ENCODE data around the gene SUSD1. TPM values are rescaled to one million over a fixed set of nuclear protein-coding genes. Genes with fewer than 3 reads are reported as not detected.

Gene SUSD1
- total RNA-seq, 4 donors from 2014 or later: 5.9 to 10.0 (median 7.4) TPM

DNA sequence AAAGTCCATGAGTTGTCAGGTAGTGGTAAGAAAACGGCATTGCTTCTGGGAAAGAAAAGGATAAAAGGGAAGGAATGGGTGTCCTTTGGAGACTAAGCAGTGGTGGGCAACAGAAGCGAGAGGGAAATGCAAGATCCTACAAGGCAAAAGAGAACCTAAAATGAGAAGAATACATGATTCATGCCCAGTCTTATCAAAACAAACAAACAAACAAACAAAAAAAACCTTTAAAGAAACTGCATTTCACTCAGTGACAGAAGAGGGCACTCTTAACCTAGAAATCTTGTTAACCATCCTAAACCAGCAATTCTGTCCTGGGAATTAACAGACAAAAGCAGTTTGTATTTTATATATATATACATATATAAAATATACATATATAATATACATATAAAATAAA is 88.5 kb downstream of the SUSD1 start:
- H3K27me3 ChIP-seq: no peaks in the 10 kb centered on the region
- TF ChIP-seq EP300 (IDR thresholded peaks at IDR 0.05): no peak
- TF ChIP-seq, protein P1, sequence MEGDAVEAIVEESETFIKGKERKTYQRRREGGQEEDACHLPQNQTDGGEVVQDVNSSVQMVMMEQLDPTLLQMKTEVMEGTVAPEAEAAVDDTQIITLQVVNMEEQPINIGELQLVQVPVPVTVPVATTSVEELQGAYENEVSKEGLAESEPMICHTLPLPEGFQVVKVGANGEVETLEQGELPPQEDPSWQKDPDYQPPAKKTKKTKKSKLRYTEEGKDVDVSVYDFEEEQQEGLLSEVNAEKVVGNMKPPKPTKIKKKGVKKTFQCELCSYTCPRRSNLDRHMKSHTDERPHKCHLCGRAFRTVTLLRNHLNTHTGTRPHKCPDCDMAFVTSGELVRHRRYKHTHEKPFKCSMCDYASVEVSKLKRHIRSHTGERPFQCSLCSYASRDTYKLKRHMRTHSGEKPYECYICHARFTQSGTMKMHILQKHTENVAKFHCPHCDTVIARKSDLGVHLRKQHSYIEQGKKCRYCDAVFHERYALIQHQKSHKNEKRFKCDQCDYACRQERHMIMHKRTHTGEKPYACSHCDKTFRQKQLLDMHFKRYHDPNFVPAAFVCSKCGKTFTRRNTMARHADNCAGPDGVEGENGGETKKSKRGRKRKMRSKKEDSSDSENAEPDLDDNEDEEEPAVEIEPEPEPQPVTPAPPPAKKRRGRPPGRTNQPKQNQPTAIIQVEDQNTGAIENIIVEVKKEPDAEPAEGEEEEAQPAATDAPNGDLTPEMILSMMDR (IDR thresholded peaks at IDR 0.05): peak in 1 of 4 experiments; percentile 43
- ATAC-seq: no peak
- no peak overlapping the region for H3K4me3 ChIP-seq
- H3K27ac ChIP-seq: no peak overlapping the region
- 70 to 73% methylated on average over 1 to 2 of the region's 2 CpGs for WGBS, 2 donors (ENCODE audit: low coverage in 1 of 2)
- no peaks in the 10 kb centered on the region for H3K9me3 ChIP-seq
- H3K36me3 ChIP-seq: no peaks in the 10 kb centered on the region
- no peaks in the 10 kb centered on the region for H3K4me1 ChIP-seq

GRCh38 chr9:112084907-112085306 is 90.2 kb downstream of the SUSD1 start:
- no peak for TF ChIP-seq POLR2A (IDR thresholded peaks at IDR 0.05)
- TF ChIP-seq POLR2AphosphoS5 (IDR thresholded peaks at IDR 0.05): no peak
- no peak for TF ChIP-seq EP300 (IDR thresholded peaks at IDR 0.05)
- TF ChIP-seq, protein P1 (IDR thresholded peaks at IDR 0.05): no peak
- no peak overlapping the region for H3K4me3 ChIP-seq
- WGBS, 2 donors (ENCODE audit: low coverage in 1 of 2): 43 to 61% methylated on average over 2 of the region's 2 CpGs

GRCh38 chr9:112084334-112084733 is 90.8 kb downstream of the SUSD1 start:
- no peak overlapping the region for H3K4me3 ChIP-seq
- 54 to 78% methylated on average over 2 to 3 of the region's 3 CpGs for WGBS, 2 donors (ENCODE audit: low coverage in 1 of 2)
- no peaks in the 10 kb centered on the region for H3K4me1 ChIP-seq
- TF ChIP-seq POLR2AphosphoS5 (IDR thresholded peaks at IDR 0.05) (no peak), EP300 (IDR thresholded peaks at IDR 0.05) (no peak), POLR2A (IDR thresholded peaks at IDR 0.05) (no peak)
- TF ChIP-seq, protein P1 (IDR thresholded peaks at IDR 0.05): no peak
- no peaks in the 10 kb centered on the region for H3K9me3 ChIP-seq
- H3K27me3 ChIP-seq: no peaks in the 10 kb centered on the region
- H3K27ac ChIP-seq: no peak overlapping the region
- no peak for ATAC-seq
- H3K36me3 ChIP-seq: no peaks in the 10 kb centered on the region

More at GRCh38 chr9:112084907-112085306, 90.2 kb downstream of the SUSD1 start:
- H3K9me3 ChIP-seq: no peaks in the 10 kb centered on the region
- no peaks in the 10 kb centered on the region for H3K27me3 ChIP-seq
- ATAC-seq: no peak
- H3K36me3 ChIP-seq: no peaks in the 10 kb centered on the region
- H3K4me1 ChIP-seq: no peaks in the 10 kb centered on the region
- H3K27ac ChIP-seq: no peak overlapping the region

- Histone ChIP-seq H3K27ac (no peak overlapping the region), H3K36me3 (no peaks in the 10 kb centered on the region), H3K9me3 (no peaks in the 10 kb centered on the region), H3K4me1 (no peaks in the 10 kb centered on the region), H3K27me3 (no peaks in the 10 kb centered on the region), H3K4me3 (no peak overlapping the region)
- no peak for TF ChIP-seq EP300 (IDR thresholded peaks at IDR 0.05)
- TF ChIP-seq POLR2A (IDR thresholded peaks at IDR 0.05): no peak
- ATAC-seq: no peak
- 81 to 84% methylated on average over 6 of the region's 7 CpGs for WGBS, 2 donors (ENCODE audit: low coverage in 1 of 2)
Observed at GRCh38 chr9:112081918-112082729, 93.0 kb downstream of the SUSD1 start.

GRCh38 chr9:112080831-112081542 is 94.1 kb downstream of the SUSD1 start:
- 63 to 71% methylated on average over 3 to 4 of the region's 5 CpGs for WGBS, 2 donors (ENCODE audit: low coverage in 1 of 2)
- Histone ChIP-seq H3K9me3 (no peaks in the 10 kb centered on the region), H3K4me3 (no peak overlapping the region), H3K4me1 (peaks cover 0 to 3% (median 0%) of the 10 kb centered on the region in 3 donors), H3K27me3 (no peaks in the 10 kb centered on the region), H3K27ac (no peak overlapping the region), H3K36me3 (no peaks in the 10 kb centered on the region)
- TF ChIP-seq EP300 (IDR thresholded peaks at IDR 0.05): no peak
- TF ChIP-seq POLR2AphosphoS5 (IDR thresholded peaks at IDR 0.05): no peak
- TF ChIP-seq, protein P1 (IDR thresholded peaks at IDR 0.05): no peak
- TF ChIP-seq POLR2A (IDR thresholded peaks at IDR 0.05): no peak
- no peak for ATAC-seq
